HEK293 (cell line): ENCODE data around the gene HTATSF1.

Experiments
- GLIS2 ChIP-seq: fragments of 450-650 bp; formaldehyde crosslinking; IDR thresholded peaks from 2 replicates; pipeline ENCODE4 v1.5.1; 2016; ENCODE audit warnings: missing biosample characterization, missing genetic modification characterization
- IKZF3 ChIP-seq: fragments of 450-650 bp; IDR thresholded peaks from 2 replicates; pipeline ENCODE4 v1.5.0; 2018; ENCODE audit warnings: missing biosample characterization, mild to moderate bottlenecking, missing genetic modification characterization, moderate library complexity
- KLF16 ChIP-seq: fragments of 450-650 bp; formaldehyde crosslinking; IDR thresholded peaks from 2 replicates; pipeline ENCODE4 v1.5.1; 2017; ENCODE audit warnings: missing biosample characterization, missing genetic modification characterization
- MZF1 ChIP-seq: fragments of 450-650 bp; formaldehyde crosslinking; IDR thresholded peaks from 2 replicates; pipeline ENCODE4 v1.5.1; 2017; ENCODE audit warnings: missing biosample characterization, missing genetic modification characterization, borderline replicate concordance
- RBAK ChIP-seq: fragments of 450-650 bp; formaldehyde crosslinking; IDR thresholded peaks from 2 replicates; pipeline ENCODE4 v1.5.1; 2016; ENCODE audit warnings: missing biosample characterization, missing genetic modification characterization
- SP2 ChIP-seq: fragments of 450-650 bp; formaldehyde crosslinking; IDR thresholded peaks from 2 replicates; pipeline ENCODE4 v1.5.1; 2016; ENCODE audit warnings: missing biosample characterization, missing genetic modification characterization
- YY2 ChIP-seq: fragments of 450-650 bp; formaldehyde crosslinking; IDR thresholded peaks from 2 replicates; pipeline ENCODE4 v1.5.1; 2016; ENCODE audit warnings: missing biosample characterization, missing genetic modification characterization
- ZBTB20 ChIP-seq: fragments of 450-650 bp; formaldehyde crosslinking; IDR thresholded peaks from 2 replicates; pipeline ENCODE4 v1.5.1; 2016; ENCODE audit warnings: missing biosample characterization, missing genetic modification characterization
- ZFP37 ChIP-seq: fragments of 450-650 bp; formaldehyde crosslinking; IDR thresholded peaks from 2 replicates; pipeline ENCODE4 v1.5.1; 2016; ENCODE audit warnings: missing biosample characterization, missing genetic modification characterization
- ZNF138 ChIP-seq: fragments of 450-650 bp; formaldehyde crosslinking; IDR thresholded peaks from 2 replicates; pipeline ENCODE4 v1.5.1; 2016; ENCODE audit warnings: missing biosample characterization, missing genetic modification characterization, borderline replicate concordance
- ZNF140 ChIP-seq: fragments of 450-650 bp; formaldehyde crosslinking; IDR thresholded peaks from 2 replicates; pipeline ENCODE4 v1.5.1; 2016; ENCODE audit warnings: missing biosample characterization, missing genetic modification characterization
- ZNF239 ChIP-seq: fragments of 450-650 bp; formaldehyde crosslinking; IDR thresholded peaks from 2 replicates; pipeline ENCODE4 v1.5.1; 2016; ENCODE audit warnings: missing biosample characterization, missing genetic modification characterization
- ZNF394 ChIP-seq: fragments of 450-650 bp; formaldehyde crosslinking; IDR thresholded peaks from 2 replicates; pipeline ENCODE4 v1.5.1; 2016; ENCODE audit warnings: missing biosample characterization, missing genetic modification characterization, mild to moderate bottlenecking, moderate library complexity, borderline replicate concordance
- ZNF423 ChIP-seq: fragments of 450-650 bp; formaldehyde crosslinking; IDR thresholded peaks from 2 replicates; pipeline ENCODE4 v1.5.1; 2016; ENCODE audit warnings: missing biosample characterization, missing genetic modification characterization
- ZNF433 ChIP-seq: fragments of 450-650 bp; formaldehyde crosslinking; IDR thresholded peaks from 2 replicates; pipeline ENCODE4 v1.5.1; 2016; ENCODE audit warnings: missing biosample characterization, missing genetic modification characterization, low read depth
- ZNF548 ChIP-seq: fragments of 450-650 bp; formaldehyde crosslinking; IDR thresholded peaks from 2 replicates; pipeline ENCODE4 v1.5.1; 2016; ENCODE audit warnings: missing biosample characterization, missing genetic modification characterization
- ZNF610 ChIP-seq: fragments of 450-650 bp; formaldehyde crosslinking; IDR thresholded peaks from 2 replicates; pipeline ENCODE4 v1.5.1; 2016; ENCODE audit warnings: missing biosample characterization, missing genetic modification characterization, borderline replicate concordance
- ZNF654 ChIP-seq: fragments of 450-650 bp; formaldehyde crosslinking; IDR thresholded peaks from 2 replicates; pipeline ENCODE4 v1.5.1; 2016; ENCODE audit warnings: low read depth, missing biosample characterization, missing genetic modification characterization
- ZNF76 ChIP-seq: fragments of 450-650 bp; formaldehyde crosslinking; IDR thresholded peaks from 2 replicates; pipeline ENCODE4; 2016; ENCODE audit warnings: low read depth, missing biosample characterization, missing genetic modification characterization, borderline replicate concordance
- ZNF768 ChIP-seq: fragments of 450-650 bp; formaldehyde crosslinking; IDR thresholded peaks from 2 replicates; pipeline ENCODE4 v1.5.1; 2018; ENCODE audit warnings: missing biosample characterization, mild to moderate bottlenecking, missing genetic modification characterization
- ZNF776 ChIP-seq: fragments of 450-650 bp; formaldehyde crosslinking; IDR thresholded peaks from 2 replicates; pipeline ENCODE4 v1.5.0; 2017; ENCODE audit warnings: missing biosample characterization, missing genetic modification characterization, borderline replicate concordance
- ZNF791 ChIP-seq: fragments of 450-650 bp; formaldehyde crosslinking; IDR thresholded peaks from 2 replicates; pipeline ENCODE4 v1.5.1; 2016; ENCODE audit warnings: missing biosample characterization, missing genetic modification characterization
- TF ChIP-seq, protein P1 (sequence below): fragments of 450-650 bp; formaldehyde crosslinking; IDR thresholded peaks from 2 replicates; pipeline ENCODE4 v1.5.1; 2016; ENCODE audit warnings: missing biosample characterization, missing genetic modification characterization
- TF ChIP-seq, protein P2 (sequence below): fragments of 450-650 bp; formaldehyde crosslinking; IDR thresholded peaks from 2 replicates; pipeline ENCODE4 v1.5.1; 2016; ENCODE audit warnings: missing biosample characterization, missing genetic modification characterization
- TF ChIP-seq, protein P3 (sequence below): fragments of 450-650 bp; formaldehyde crosslinking; IDR thresholded peaks from 2 replicates; pipeline ENCODE4 v1.5.1; 2016; ENCODE audit warnings: missing biosample characterization, missing genetic modification characterization, borderline replicate concordance
- TF ChIP-seq, protein P4 (sequence below): fragments of 450-650 bp; formaldehyde crosslinking; IDR thresholded peaks from 2 replicates; pipeline ENCODE4 v1.5.1; 2017; ENCODE audit warnings: missing biosample characterization, missing genetic modification characterization
- TF ChIP-seq, protein P5 (sequence below): fragments of 450-650 bp; formaldehyde crosslinking; IDR thresholded peaks from 2 replicates; pipeline ENCODE4 v1.5.1; 2017; ENCODE audit warnings: missing biosample characterization, missing genetic modification characterization

HTATSF1 gene

DNA sequence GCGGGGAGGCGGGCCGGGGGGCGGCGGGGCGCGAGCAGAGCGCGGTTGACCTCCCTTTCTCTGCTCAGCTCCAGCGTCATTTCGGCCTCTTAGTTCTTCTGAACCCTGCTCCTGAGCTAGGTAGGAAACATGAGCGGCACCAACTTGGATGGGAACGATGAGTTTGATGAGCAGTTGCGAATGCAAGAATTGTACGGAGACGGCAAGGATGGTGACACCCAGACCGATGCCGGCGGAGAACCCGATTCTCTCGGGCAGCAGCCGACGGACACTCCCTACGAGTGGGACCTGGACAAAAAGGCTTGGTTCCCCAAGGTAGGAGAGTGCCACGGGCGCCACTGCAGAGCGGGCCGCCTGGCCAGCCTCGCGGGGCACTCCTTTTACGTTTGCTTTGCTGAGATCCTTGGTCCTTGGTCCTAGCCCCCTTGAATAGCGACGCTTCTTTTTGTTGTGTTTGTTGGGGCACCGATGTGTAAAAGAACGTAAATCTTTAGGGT is at the start of gene HTATSF1 (continued):
- TF ChIP-seq, protein P1, sequence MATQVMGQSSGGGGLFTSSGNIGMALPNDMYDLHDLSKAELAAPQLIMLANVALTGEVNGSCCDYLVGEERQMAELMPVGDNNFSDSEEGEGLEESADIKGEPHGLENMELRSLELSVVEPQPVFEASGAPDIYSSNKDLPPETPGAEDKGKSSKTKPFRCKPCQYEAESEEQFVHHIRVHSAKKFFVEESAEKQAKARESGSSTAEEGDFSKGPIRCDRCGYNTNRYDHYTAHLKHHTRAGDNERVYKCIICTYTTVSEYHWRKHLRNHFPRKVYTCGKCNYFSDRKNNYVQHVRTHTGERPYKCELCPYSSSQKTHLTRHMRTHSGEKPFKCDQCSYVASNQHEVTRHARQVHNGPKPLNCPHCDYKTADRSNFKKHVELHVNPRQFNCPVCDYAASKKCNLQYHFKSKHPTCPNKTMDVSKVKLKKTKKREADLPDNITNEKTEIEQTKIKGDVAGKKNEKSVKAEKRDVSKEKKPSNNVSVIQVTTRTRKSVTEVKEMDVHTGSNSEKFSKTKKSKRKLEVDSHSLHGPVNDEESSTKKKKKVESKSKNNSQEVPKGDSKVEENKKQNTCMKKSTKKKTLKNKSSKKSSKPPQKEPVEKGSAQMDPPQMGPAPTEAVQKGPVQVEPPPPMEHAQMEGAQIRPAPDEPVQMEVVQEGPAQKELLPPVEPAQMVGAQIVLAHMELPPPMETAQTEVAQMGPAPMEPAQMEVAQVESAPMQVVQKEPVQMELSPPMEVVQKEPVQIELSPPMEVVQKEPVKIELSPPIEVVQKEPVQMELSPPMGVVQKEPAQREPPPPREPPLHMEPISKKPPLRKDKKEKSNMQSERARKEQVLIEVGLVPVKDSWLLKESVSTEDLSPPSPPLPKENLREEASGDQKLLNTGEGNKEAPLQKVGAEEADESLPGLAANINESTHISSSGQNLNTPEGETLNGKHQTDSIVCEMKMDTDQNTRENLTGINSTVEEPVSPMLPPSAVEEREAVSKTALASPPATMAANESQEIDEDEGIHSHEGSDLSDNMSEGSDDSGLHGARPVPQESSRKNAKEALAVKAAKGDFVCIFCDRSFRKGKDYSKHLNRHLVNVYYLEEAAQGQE = 0 out of 2 replicates have a peak, but pooled peaks have one; percentile 6
- TF ChIP-seq ZNF140 (tag by site-specific recombination) (no peak), ZNF610 (tag by site-specific recombination) (no peak), ZNF768 (tag by site-specific recombination) (no peak), ZBTB20 (tag by site-specific recombination) (peak; percentile 21; the same call in 1 of the 2 replicates), IKZF3 (no peak), MZF1 (no peak), ZNF548 (no peak), ZNF394 (no peak), RBAK (tag by site-specific recombination) (no peak), ZNF239 (tag by site-specific recombination) (no peak), ZNF423 (tag by site-specific recombination) (peak; percentile 53; the same call in 1 of the 2 replicates), ZNF791 (tag by site-specific recombination) (no peak), SP2 (tag by site-specific recombination) (0 out of 2 replicates have a peak, but pooled peaks have one; percentile 15), GLIS2 (tag by site-specific recombination) (peak; percentile 67), ZFP37 (0 out of 2 replicates have a peak, but pooled peaks have one; percentile 34), KLF16 (tag by site-specific recombination) (0 out of 2 replicates have a peak, but pooled peaks have one; percentile 55), ZNF654 (tag by site-specific recombination) (no peak), ZNF138 (tag by site-specific recombination) (no peak), ZNF776 (tag by site-specific recombination) (no peak), YY2 (no peak), ZNF433 (tag by site-specific recombination) (no peak), ZNF76 (tag by site-specific recombination) (no peak)
- TF ChIP-seq, protein P2, sequence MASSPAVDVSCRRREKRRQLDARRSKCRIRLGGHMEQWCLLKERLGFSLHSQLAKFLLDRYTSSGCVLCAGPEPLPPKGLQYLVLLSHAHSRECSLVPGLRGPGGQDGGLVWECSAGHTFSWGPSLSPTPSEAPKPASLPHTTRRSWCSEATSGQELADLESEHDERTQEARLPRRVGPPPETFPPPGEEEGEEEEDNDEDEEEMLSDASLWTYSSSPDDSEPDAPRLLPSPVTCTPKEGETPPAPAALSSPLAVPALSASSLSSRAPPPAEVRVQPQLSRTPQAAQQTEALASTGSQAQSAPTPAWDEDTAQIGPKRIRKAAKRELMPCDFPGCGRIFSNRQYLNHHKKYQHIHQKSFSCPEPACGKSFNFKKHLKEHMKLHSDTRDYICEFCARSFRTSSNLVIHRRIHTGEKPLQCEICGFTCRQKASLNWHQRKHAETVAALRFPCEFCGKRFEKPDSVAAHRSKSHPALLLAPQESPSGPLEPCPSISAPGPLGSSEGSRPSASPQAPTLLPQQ (tag by site-specific recombination) = 0 out of 2 replicates have a peak, but pooled peaks have one; percentile 25
- TF ChIP-seq, protein P3, sequence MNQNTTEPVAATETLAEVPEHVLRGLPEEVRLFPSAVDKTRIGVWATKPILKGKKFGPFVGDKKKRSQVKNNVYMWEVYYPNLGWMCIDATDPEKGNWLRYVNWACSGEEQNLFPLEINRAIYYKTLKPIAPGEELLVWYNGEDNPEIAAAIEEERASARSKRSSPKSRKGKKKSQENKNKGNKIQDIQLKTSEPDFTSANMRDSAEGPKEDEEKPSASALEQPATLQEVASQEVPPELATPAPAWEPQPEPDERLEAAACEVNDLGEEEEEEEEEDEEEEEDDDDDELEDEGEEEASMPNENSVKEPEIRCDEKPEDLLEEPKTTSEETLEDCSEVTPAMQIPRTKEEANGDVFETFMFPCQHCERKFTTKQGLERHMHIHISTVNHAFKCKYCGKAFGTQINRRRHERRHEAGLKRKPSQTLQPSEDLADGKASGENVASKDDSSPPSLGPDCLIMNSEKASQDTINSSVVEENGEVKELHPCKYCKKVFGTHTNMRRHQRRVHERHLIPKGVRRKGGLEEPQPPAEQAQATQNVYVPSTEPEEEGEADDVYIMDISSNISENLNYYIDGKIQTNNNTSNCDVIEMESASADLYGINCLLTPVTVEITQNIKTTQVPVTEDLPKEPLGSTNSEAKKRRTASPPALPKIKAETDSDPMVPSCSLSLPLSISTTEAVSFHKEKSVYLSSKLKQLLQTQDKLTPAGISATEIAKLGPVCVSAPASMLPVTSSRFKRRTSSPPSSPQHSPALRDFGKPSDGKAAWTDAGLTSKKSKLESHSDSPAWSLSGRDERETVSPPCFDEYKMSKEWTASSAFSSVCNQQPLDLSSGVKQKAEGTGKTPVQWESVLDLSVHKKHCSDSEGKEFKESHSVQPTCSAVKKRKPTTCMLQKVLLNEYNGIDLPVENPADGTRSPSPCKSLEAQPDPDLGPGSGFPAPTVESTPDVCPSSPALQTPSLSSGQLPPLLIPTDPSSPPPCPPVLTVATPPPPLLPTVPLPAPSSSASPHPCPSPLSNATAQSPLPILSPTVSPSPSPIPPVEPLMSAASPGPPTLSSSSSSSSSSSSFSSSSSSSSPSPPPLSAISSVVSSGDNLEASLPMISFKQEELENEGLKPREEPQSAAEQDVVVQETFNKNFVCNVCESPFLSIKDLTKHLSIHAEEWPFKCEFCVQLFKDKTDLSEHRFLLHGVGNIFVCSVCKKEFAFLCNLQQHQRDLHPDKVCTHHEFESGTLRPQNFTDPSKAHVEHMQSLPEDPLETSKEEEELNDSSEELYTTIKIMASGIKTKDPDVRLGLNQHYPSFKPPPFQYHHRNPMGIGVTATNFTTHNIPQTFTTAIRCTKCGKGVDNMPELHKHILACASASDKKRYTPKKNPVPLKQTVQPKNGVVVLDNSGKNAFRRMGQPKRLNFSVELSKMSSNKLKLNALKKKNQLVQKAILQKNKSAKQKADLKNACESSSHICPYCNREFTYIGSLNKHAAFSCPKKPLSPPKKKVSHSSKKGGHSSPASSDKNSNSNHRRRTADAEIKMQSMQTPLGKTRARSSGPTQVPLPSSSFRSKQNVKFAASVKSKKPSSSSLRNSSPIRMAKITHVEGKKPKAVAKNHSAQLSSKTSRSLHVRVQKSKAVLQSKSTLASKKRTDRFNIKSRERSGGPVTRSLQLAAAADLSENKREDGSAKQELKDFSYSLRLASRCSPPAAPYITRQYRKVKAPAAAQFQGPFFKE (tag by site-specific recombination) = no peak
- TF ChIP-seq, protein P4, sequence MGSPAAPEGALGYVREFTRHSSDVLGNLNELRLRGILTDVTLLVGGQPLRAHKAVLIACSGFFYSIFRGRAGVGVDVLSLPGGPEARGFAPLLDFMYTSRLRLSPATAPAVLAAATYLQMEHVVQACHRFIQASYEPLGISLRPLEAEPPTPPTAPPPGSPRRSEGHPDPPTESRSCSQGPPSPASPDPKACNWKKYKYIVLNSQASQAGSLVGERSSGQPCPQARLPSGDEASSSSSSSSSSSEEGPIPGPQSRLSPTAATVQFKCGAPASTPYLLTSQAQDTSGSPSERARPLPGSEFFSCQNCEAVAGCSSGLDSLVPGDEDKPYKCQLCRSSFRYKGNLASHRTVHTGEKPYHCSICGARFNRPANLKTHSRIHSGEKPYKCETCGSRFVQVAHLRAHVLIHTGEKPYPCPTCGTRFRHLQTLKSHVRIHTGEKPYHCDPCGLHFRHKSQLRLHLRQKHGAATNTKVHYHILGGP = no peak
- TF ChIP-seq, protein P5, sequence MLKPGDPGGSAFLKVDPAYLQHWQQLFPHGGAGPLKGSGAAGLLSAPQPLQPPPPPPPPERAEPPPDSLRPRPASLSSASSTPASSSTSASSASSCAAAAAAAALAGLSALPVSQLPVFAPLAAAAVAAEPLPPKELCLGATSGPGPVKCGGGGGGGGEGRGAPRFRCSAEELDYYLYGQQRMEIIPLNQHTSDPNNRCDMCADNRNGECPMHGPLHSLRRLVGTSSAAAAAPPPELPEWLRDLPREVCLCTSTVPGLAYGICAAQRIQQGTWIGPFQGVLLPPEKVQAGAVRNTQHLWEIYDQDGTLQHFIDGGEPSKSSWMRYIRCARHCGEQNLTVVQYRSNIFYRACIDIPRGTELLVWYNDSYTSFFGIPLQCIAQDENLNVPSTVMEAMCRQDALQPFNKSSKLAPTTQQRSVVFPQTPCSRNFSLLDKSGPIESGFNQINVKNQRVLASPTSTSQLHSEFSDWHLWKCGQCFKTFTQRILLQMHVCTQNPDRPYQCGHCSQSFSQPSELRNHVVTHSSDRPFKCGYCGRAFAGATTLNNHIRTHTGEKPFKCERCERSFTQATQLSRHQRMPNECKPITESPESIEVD (tag by site-specific recombination) = no peak
